GM12864 (cell line): ENCODE results near the gene SV2C.

Experiments
- DNase-seq: peaks from one replicate; pipeline ENCODE4 v3.0.0-alpha.2; 2011; ENCODE audit warnings: low read depth
- H3K4me3 ChIP-seq: 2 replicates; pipeline ENCODE4 v1.5.1; 2011; ENCODE audit warnings: mild to moderate bottlenecking, low read depth, low read length, control low read depth
- CTCF ChIP-seq: IDR thresholded peaks from 2 replicates; pipeline ENCODE4 v1.5.1; 2011; ENCODE audit warnings: low read depth, mild to moderate bottlenecking, moderate library complexity, low read length, control low read depth, inconsistent platforms; ENCODE audit errors: missing control alignments

The SV2C gene

DNA sequence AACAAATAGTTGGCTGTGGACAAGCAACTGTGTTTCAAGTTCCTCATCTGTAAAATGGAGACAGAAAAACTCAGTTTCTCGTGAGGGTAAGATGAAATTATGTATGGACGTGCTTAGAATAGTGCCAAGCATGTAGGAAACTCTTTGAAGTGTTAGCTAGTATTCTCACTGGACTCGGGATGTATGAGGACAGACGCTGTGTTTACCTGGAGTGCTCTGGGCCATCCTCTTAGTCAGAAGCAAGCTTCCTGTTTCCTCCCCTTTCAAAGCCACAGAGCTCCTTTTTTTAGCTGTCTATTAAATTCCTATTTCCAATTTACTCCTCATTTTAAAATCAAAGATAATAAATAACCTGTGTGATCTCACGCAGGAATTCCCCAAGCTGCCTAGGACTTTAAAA, 296.1 kb downstream of the SV2C start:
- TF ChIP-seq CTCF = no peak
- no peak overlapping the region for H3K4me3 ChIP-seq
- no peak for DNase-seq

GRCh38 chr5:76379855-76380254, 296.7 kb downstream of the SV2C start:
- no peak overlapping the region for H3K4me3 ChIP-seq
- TF ChIP-seq CTCF = no peak

GRCh38 chr5:76380346-76381066, 297.3 kb downstream of the SV2C start:
- no peak for DNase-seq
- no peak overlapping the region for H3K4me3 ChIP-seq
- TF ChIP-seq CTCF = no peak

More at GRCh38 chr5:76379855-76380254, 296.7 kb downstream of the SV2C start:
- no peak for DNase-seq

- TF ChIP-seq CTCF = no peak
- H3K4me3 ChIP-seq = no peak overlapping the region
- DNase-seq = no peak
These were observed 300.1 kb downstream of the SV2C start for GRCh38 chr5:76383126-76383832.

- H3K4me3 ChIP-seq = no peak overlapping the region
- no peak for TF ChIP-seq CTCF
- no peak for DNase-seq
These were observed 301.0 kb downstream of the SV2C start for GRCh38 chr5:76384189-76384588.

- DNase-seq = no peak
- H3K4me3 ChIP-seq = no peak overlapping the region
- TF ChIP-seq CTCF = no peak
These were observed 301.5 kb downstream of the SV2C start for GRCh38 chr5:76384705-76385104.
